Smooth muscle cell (in vitro differentiated cells): Measurements from ENCODE around the gene CEP164. TPM values are rescaled to one million over a fixed set of nuclear protein-coding genes. Genes with fewer than 3 reads are reported as not detected.

Source experiments
- DNase-seq: peaks from one replicate; lab custom pipeline; 2025; ENCODE audit not compliant: unreplicated experiment; lab: John Stamatoyannopoulos, UW
- H2AFZ ChIP-seq: fragments of 200-600 bp; sonication (generic); 2 replicates; pipeline ENCODE4 v1.6.0; 2016; ENCODE audit warnings: antibody characterized with exemption, low read depth, mild to moderate bottlenecking
- H3F3A ChIP-seq: fragments of 200-600 bp; sonication (generic); 2 replicates; pipeline ENCODE4 v1.6.0; 2017; ENCODE audit warnings: antibody characterized with exemption, low read depth
- H3K27ac ChIP-seq: fragments of 200-600 bp; sonication (generic); 2 replicates; pipeline ENCODE4 v1.5.1; 2016; ENCODE audit warnings: low read depth, mild to moderate bottlenecking
- H3K27me3 ChIP-seq: fragments of 200-600 bp; sonication (generic); 2 replicates; pipeline ENCODE4 v1.6.1; 2016; ENCODE audit warnings: low read depth, mild to moderate bottlenecking
- H3K36me3 ChIP-seq: fragments of 200-600 bp; sonication (generic); 2 replicates; pipeline ENCODE4 v1.5.1; 2016; ENCODE audit warnings: low read depth
- H3K4me1 ChIP-seq: fragments of 200-600 bp; sonication (generic); 2 replicates; pipeline ENCODE4 v1.5.1; 2016; ENCODE audit warnings: low read depth
- H3K4me2 ChIP-seq: fragments of 200-600 bp; sonication (generic); 2 replicates; pipeline ENCODE4 v1.6.0; 2016; ENCODE audit warnings: mild to moderate bottlenecking
- H3K4me3 ChIP-seq: fragments of 200-600 bp; sonication (generic); 2 replicates; pipeline ENCODE4 v1.5.1; 2016; ENCODE audit warnings: mild to moderate bottlenecking
- H3K79me2 ChIP-seq: fragments of 200-600 bp; sonication (generic); 2 replicates; pipeline ENCODE4 v1.6.0; 2016; ENCODE audit warnings: low read depth, mild to moderate bottlenecking
- H3K9ac ChIP-seq: fragments of 200-600 bp; sonication (generic); 2 replicates; pipeline ENCODE4 v1.6.0; 2016; ENCODE audit warnings: low read depth
- H3K9me3 ChIP-seq: fragments of 200-600 bp; sonication (generic); replicated peaks from 2 replicates; pipeline ENCODE4 v1.5.1; 2016; ENCODE audit warnings: low read depth
- H4K20me1 ChIP-seq: fragments of 200-600 bp; sonication (generic); 2 replicates; pipeline ENCODE4 v1.6.0; 2016; ENCODE audit warnings: low read depth
- WGBS: methylation state at CpG from one replicate; pipeline ENCODE4 v1.1.7; 2016; ENCODE audit warnings: low lambda C conversion rate; 5-methylcytosine and 5-hydroxymethylcytosine counted together
- polyA plus RNA-seq: library from polyadenylated mRNA; unstranded; fragments of >200 nt; fragmentation: Nextera tagmentation; extraction: Ambion mirVana; gene quantifications from 2 replicates; pipeline ENCODE4 v1.2.1, GENCODE V29; 2016
- total RNA-seq: library from RNA; depleted of rRNA; stranded (reverse); fragments of >200 nt; gene quantifications from 2 replicates; pipeline ENCODE4 v1.2.3, GENCODE V29; 2014
- TF ChIP-seq, protein P1 (sequence below): fragments of 200-600 bp; sonication (generic); IDR thresholded peaks from 2 replicates; pipeline ENCODE4 v1.5.1; 2017; ENCODE audit warnings: borderline replicate concordance, mild to moderate bottlenecking, antibody characterized with exemption; ENCODE audit not compliant: insufficient read depth, poor library complexity, severe bottlenecking

Gene CEP164
- total and polyA plus RNA-seq, 2 experiments from 2014 or later: 11.2 to 30.7 TPM

GRCh38 chr11:117303646-117304315 is 23.9 kb upstream of the CEP164 start:
- Histone ChIP-seq H3K27me3 (no peaks in the 10 kb centered on the region), H3K27ac (no peak overlapping the region), H3K4me2 (no peak overlapping the region), H2AFZ (no peak overlapping the region), H3K4me3 (no peak overlapping the region), H3K4me1 (peaks cover 21% of the 10 kb centered on the region), H3K9me3 (no peaks in the 10 kb centered on the region), H3K79me2 (no peaks in the 10 kb centered on the region), H4K20me1 (peaks cover 22% of the 10 kb centered on the region), H3F3A (no peaks in the 10 kb centered on the region), H3K36me3 (no peaks in the 10 kb centered on the region), H3K9ac (no peak overlapping the region)
- TF ChIP-seq, protein P1, sequence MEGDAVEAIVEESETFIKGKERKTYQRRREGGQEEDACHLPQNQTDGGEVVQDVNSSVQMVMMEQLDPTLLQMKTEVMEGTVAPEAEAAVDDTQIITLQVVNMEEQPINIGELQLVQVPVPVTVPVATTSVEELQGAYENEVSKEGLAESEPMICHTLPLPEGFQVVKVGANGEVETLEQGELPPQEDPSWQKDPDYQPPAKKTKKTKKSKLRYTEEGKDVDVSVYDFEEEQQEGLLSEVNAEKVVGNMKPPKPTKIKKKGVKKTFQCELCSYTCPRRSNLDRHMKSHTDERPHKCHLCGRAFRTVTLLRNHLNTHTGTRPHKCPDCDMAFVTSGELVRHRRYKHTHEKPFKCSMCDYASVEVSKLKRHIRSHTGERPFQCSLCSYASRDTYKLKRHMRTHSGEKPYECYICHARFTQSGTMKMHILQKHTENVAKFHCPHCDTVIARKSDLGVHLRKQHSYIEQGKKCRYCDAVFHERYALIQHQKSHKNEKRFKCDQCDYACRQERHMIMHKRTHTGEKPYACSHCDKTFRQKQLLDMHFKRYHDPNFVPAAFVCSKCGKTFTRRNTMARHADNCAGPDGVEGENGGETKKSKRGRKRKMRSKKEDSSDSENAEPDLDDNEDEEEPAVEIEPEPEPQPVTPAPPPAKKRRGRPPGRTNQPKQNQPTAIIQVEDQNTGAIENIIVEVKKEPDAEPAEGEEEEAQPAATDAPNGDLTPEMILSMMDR: no peak
- WGBS: 88% methylated on average over 5 of the region's 5 CpGs
- no peak for DNase-seq

- DNase-seq: no peak
- Histone ChIP-seq H2AFZ (no peak overlapping the region), H4K20me1 (peaks cover 14% of the 10 kb centered on the region), H3F3A (no peaks in the 10 kb centered on the region), H3K9me3 (no peaks in the 10 kb centered on the region), H3K27ac (no peak overlapping the region), H3K4me2 (no peak overlapping the region), H3K4me1 (peaks cover 10% of the 10 kb centered on the region), H3K79me2 (no peaks in the 10 kb centered on the region), H3K4me3 (no peak overlapping the region), H3K27me3 (no peaks in the 10 kb centered on the region), H3K9ac (no peak overlapping the region), H3K36me3 (no peaks in the 10 kb centered on the region)
- TF ChIP-seq, protein P1: no peak
- 90% methylated on average over 3 of the region's 3 CpGs for WGBS
Measured at GRCh38 chr11:117305145-117305544, 22.5 kb upstream of the CEP164 start.

- no peaks in the 10 kb centered on the region for H3F3A ChIP-seq
- H3K27me3 ChIP-seq: no peaks in the 10 kb centered on the region
- no peak overlapping the region for H3K27ac ChIP-seq
- TF ChIP-seq, protein P1: no peak
- H3K9me3 ChIP-seq: no peaks in the 10 kb centered on the region
- no peaks in the 10 kb centered on the region for H4K20me1 ChIP-seq
- no peak overlapping the region for H3K9ac ChIP-seq
- H3K4me1 ChIP-seq: no peaks in the 10 kb centered on the region
- H3K79me2 ChIP-seq: no peaks in the 10 kb centered on the region
- H3K36me3 ChIP-seq: no peaks in the 10 kb centered on the region
- DNase-seq: no peak
- WGBS: 95% methylated on average over 7 of the region's 7 CpGs
- H2AFZ ChIP-seq: no peak overlapping the region
- H3K4me3 ChIP-seq: no peak overlapping the region
- H3K4me2 ChIP-seq: no peak overlapping the region
Measured at GRCh38 chr11:117309310-117309709, 18.3 kb upstream of the CEP164 start.

DNA sequence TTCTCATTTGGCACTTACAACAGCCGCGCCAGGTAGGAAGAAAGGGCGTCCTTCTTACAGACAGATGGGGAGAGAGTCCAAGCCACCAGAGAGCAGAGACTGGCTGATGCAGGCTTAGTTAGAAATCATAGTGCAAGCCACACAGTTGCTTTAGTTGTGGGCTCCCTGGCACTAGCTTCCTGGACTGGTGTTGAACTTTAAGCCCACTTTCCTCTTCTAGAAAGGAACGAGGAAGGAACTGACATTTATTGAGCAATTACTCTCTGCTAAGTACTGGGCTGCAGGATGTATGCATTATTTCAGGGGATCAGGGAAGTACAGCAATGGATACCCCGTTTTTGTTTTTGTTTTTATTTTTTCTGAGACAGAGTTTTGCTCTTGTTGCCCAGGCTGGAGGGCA is 14.6 kb upstream of the CEP164 start:
- Histone ChIP-seq H3K36me3 (no peaks in the 10 kb centered on the region), H3K4me2 (no peak overlapping the region), H3K4me1 (peaks cover 7% of the 10 kb centered on the region), H2AFZ (no peak overlapping the region), H3F3A (no peaks in the 10 kb centered on the region), H3K27ac (no peak overlapping the region), H3K27me3 (no peaks in the 10 kb centered on the region), H3K9me3 (no peaks in the 10 kb centered on the region), H3K4me3 (no peak overlapping the region), H3K79me2 (no peaks in the 10 kb centered on the region), H4K20me1 (no peaks in the 10 kb centered on the region), H3K9ac (no peak overlapping the region)
- WGBS: 91% methylated on average over 5 of the region's 5 CpGs
- TF ChIP-seq, protein P1: no peak
- no peak for DNase-seq
